Measurements from ENCODE around the gene MRPL52. TPM values are rescaled to one million over a fixed set of nuclear protein-coding genes. Genes with fewer than 3 reads are reported as not detected.

The MRPL52 gene
- total RNA-seq, 2 donors from 2014 or later = 54.5 to 195 TPM

- TF ChIP-seq POLR2AphosphoS5 (IDR thresholded peaks at IDR 0.05) = no peak
- no peak for TF ChIP-seq POLR2A (IDR thresholded peaks at IDR 0.05)
- no peak for TF ChIP-seq CTCF (IDR thresholded peaks at IDR 0.05)
- Histone ChIP-seq H3K27me3 (replicated peaks; ENCODE audit: insufficient read depth) (no peaks in the 10 kb centered on the region), H3K4me3 (no peak overlapping the region), H3K36me3 (no peaks in the 10 kb centered on the region), H3K27ac (no peak overlapping the region), H3K4me1 (replicated peaks) (no peaks in the 10 kb centered on the region), H3K9me3 (no peaks in the 10 kb centered on the region)
- WGBS = 64% methylated on average over 7 of the region's 7 CpGs
- intact Hi-C loops (cut with DNase I) = no loop called here
- DNase-seq (ENCODE audit: low spot score) = no peak
Measured at GRCh38 chr14:22794551-22794951, 35.1 kb upstream of the MRPL52 start.

- Histone ChIP-seq H3K4me3 (no peak overlapping the region), H3K4me1 (replicated peaks) (no peaks in the 10 kb centered on the region), H3K27me3 (replicated peaks; ENCODE audit: insufficient read depth) (no peaks in the 10 kb centered on the region), H3K27ac (no peak overlapping the region), H3K9me3 (no peaks in the 10 kb centered on the region), H3K36me3 (no peaks in the 10 kb centered on the region)
- intact Hi-C loops (cut with DNase I) = no loop called here
- no peak for TF ChIP-seq CTCF (IDR thresholded peaks at IDR 0.05)
- TF ChIP-seq POLR2A (IDR thresholded peaks at IDR 0.05) = no peak
- WGBS = 62% methylated on average over 5 of the region's 5 CpGs
- DNase-seq (ENCODE audit: low spot score) = no peak
Measured at GRCh38 chr14:22796087-22796707, 33.5 kb upstream of the MRPL52 start.

- Histone ChIP-seq H3K4me3 (no peak overlapping the region), H3K4me1 (replicated peaks) (no peaks in the 10 kb centered on the region), H3K9me3 (no peaks in the 10 kb centered on the region), H3K36me3 (no peaks in the 10 kb centered on the region), H3K27me3 (replicated peaks; ENCODE audit: insufficient read depth) (no peaks in the 10 kb centered on the region), H3K27ac (no peak overlapping the region)
- TF ChIP-seq POLR2A (IDR thresholded peaks at IDR 0.05) (no peak), POLR2AphosphoS5 (IDR thresholded peaks at IDR 0.05) (no peak), CTCF (IDR thresholded peaks at IDR 0.05) (no peak)
- WGBS = 34% methylated on average over 5 of the region's 5 CpGs
- intact Hi-C loops (cut with DNase I) = no loop called here
- no peak for DNase-seq (ENCODE audit: low spot score)
Measured at GRCh38 chr14:22797017-22797917, 32.4 kb upstream of the MRPL52 start.

- H3K36me3 ChIP-seq = no peaks in the 10 kb centered on the region
- no peaks in the 10 kb centered on the region for H3K27me3 ChIP-seq (replicated peaks; ENCODE audit: insufficient read depth)
- H3K4me3 ChIP-seq = no peak overlapping the region
- 62% methylated on average over 2 of the region's 2 CpGs for WGBS
- H3K4me1 ChIP-seq (replicated peaks) = no peaks in the 10 kb centered on the region
- no peaks in the 10 kb centered on the region for H3K9me3 ChIP-seq
- TF ChIP-seq CTCF (IDR thresholded peaks at IDR 0.05) (no peak), POLR2A (IDR thresholded peaks at IDR 0.05) (no peak), POLR2AphosphoS5 (IDR thresholded peaks at IDR 0.05) (no peak)
- no peak for DNase-seq (ENCODE audit: low spot score)
- no peak overlapping the region for H3K27ac ChIP-seq
- intact Hi-C loops (cut with DNase I) = no loop called here
Measured at GRCh38 chr14:22798528-22798927, 31.2 kb upstream of the MRPL52 start.
